KMS-11 (cell line): ENCODE results near the gene ESRRG.

ENCODE experiments used
- H2AFZ ChIP-seq: fragments of 200-600 bp; sonication (generic); 2 replicates; pipeline ENCODE4 v1.6.1; 2016; ENCODE audit warnings: antibody characterized with exemption, mixed run types, low read depth
- H3K27ac ChIP-seq: fragments of 200-600 bp; sonication (generic); 2 replicates; pipeline ENCODE4 v1.6.1; 2016; ENCODE audit warnings: mild to moderate bottlenecking, mixed run types
- H3K27me3 ChIP-seq: fragments of 200-600 bp; sonication (generic); 2 replicates; pipeline ENCODE4 v1.6.1; 2017; ENCODE audit warnings: mild to moderate bottlenecking, low read depth, mixed run types, moderate library complexity; ENCODE audit not compliant: insufficient read depth
- H3K36me3 ChIP-seq: fragments of 200-600 bp; sonication (generic); 2 replicates; pipeline ENCODE4 v1.6.1; 2017; ENCODE audit warnings: mild to moderate bottlenecking, mixed run types; ENCODE audit not compliant: insufficient read depth
- H3K4me1 ChIP-seq: fragments of 200-600 bp; sonication (generic); 2 replicates; pipeline ENCODE4 v1.6.1; 2016; ENCODE audit warnings: mild to moderate bottlenecking, low read depth, mixed run types; ENCODE audit not compliant: poor library complexity, severe bottlenecking
- H3K4me2 ChIP-seq: fragments of 200-600 bp; sonication (generic); 2 replicates; pipeline ENCODE4 v1.7.0; 2016; ENCODE audit warnings: mild to moderate bottlenecking, mixed run types
- H3K4me3 ChIP-seq: fragments of 200-600 bp; sonication (generic); IDR thresholded peaks from 2 replicates; pipeline ENCODE4 v1.6.1; 2017; ENCODE audit warnings: low read depth, low read length, mixed read lengths; ENCODE audit not compliant: insufficient read depth
- H3K79me2 ChIP-seq: fragments of 200-600 bp; sonication (generic); 2 replicates; pipeline ENCODE4 v1.6.1; 2016; ENCODE audit warnings: low read depth, mixed run types; ENCODE audit not compliant: insufficient read depth
- H3K9ac ChIP-seq: fragments of 200-600 bp; sonication (generic); 2 replicates; pipeline ENCODE4 v1.6.1; 2016; ENCODE audit warnings: mild to moderate bottlenecking, mixed run types
- H4K20me1 ChIP-seq: fragments of 200-600 bp; sonication (generic); 2 replicates; pipeline ENCODE4 v1.6.1; 2016; ENCODE audit warnings: mild to moderate bottlenecking, mixed run types; ENCODE audit not compliant: insufficient read depth
- CTCF ChIP-seq: fragments of 200-600 bp; sonication (generic); conservative IDR thresholded peaks from 2 replicates; pipeline ENCODE4 v1.6.1; 2017; ENCODE audit warnings: low read depth, mild to moderate bottlenecking, antibody characterized with exemption, low read length, moderate library complexity, mixed read lengths

The ESRRG gene

GRCh38 chr1:216476341-216476740 is 246.9 kb downstream of the ESRRG start:
- Histone ChIP-seq H3K4me1 (no peaks in the 10 kb centered on the region), H3K79me2 (no peaks in the 10 kb centered on the region), H3K4me3 (no peak overlapping the region), H3K27me3 (no peaks in the 10 kb centered on the region), H3K4me2 (no peak overlapping the region), H2AFZ (no peak overlapping the region), H4K20me1 (no peaks in the 10 kb centered on the region), H3K36me3 (no peaks in the 10 kb centered on the region), H3K27ac (no peak overlapping the region), H3K9ac (no peak overlapping the region)
- no peak for TF ChIP-seq CTCF

GRCh38 chr1:216475659-216476276 is 247.5 kb downstream of the ESRRG start:
- Histone ChIP-seq H3K9ac (no peak overlapping the region), H3K79me2 (no peaks in the 10 kb centered on the region), H3K27me3 (no peaks in the 10 kb centered on the region), H3K27ac (no peak overlapping the region), H4K20me1 (no peaks in the 10 kb centered on the region), H3K4me3 (no peak overlapping the region), H3K4me1 (no peaks in the 10 kb centered on the region), H3K4me2 (no peak overlapping the region), H2AFZ (no peak overlapping the region), H3K36me3 (no peaks in the 10 kb centered on the region)
- TF ChIP-seq CTCF, result no peak

GRCh38 chr1:216466162-216466801 is 256.9 kb downstream of the ESRRG start:
- no peaks in the 10 kb centered on the region for H3K4me1 ChIP-seq
- H3K79me2 ChIP-seq, result no peaks in the 10 kb centered on the region
- no peak overlapping the region for H3K27ac ChIP-seq
- no peak overlapping the region for H3K9ac ChIP-seq
- H2AFZ ChIP-seq, result no peak overlapping the region
- TF ChIP-seq CTCF, result no peak
- H3K4me2 ChIP-seq, result no peak overlapping the region
- no peaks in the 10 kb centered on the region for H3K36me3 ChIP-seq
- H4K20me1 ChIP-seq, result no peaks in the 10 kb centered on the region
- H3K4me3 ChIP-seq, result no peak overlapping the region
- H3K27me3 ChIP-seq, result no peaks in the 10 kb centered on the region

- no peak overlapping the region for H2AFZ ChIP-seq
- no peaks in the 10 kb centered on the region for H3K79me2 ChIP-seq
- H3K27ac ChIP-seq, result no peak overlapping the region
- no peak overlapping the region for H3K4me3 ChIP-seq
- no peak for TF ChIP-seq CTCF
- no peak overlapping the region for H3K9ac ChIP-seq
- H4K20me1 ChIP-seq, result no peaks in the 10 kb centered on the region
- no peaks in the 10 kb centered on the region for H3K27me3 ChIP-seq
- no peaks in the 10 kb centered on the region for H3K36me3 ChIP-seq
- no peak overlapping the region for H3K4me2 ChIP-seq
- H3K4me1 ChIP-seq, result no peaks in the 10 kb centered on the region
These were observed 258.7 kb downstream of the ESRRG start for GRCh38 chr1:216464489-216464888.
